MCF 10A (cell line): ENCODE measurements around the gene DNAJB11. TPM values are rescaled to one million over a fixed set of nuclear protein-coding genes. Genes with fewer than 3 reads are reported as not detected.
A peak's percentile ranks its signal among the peaks of the same experiment; 100 is the strongest.

Experiments
- BruUV-seq: library from RNA; stranded (reverse); fragments of 400-500 nt; replicated peaks from 2 replicates; lab custom pipeline; 2021; lab: Mats Ljungman, UMichigan
- CTCF ChIA-PET: fragments of 300-600 bp; sonication (Branson Sonifier 250); formaldehyde crosslinking; extraction: SDS; loops from one replicate; lab custom pipeline; 2021; ENCODE audit warnings: antibody characterized with exemption, inconsistent platforms; lab: Yijun Ruan, JAX
- POLR2A ChIA-PET: fragments of 300-600, 350-650 bp; sonication (Branson Sonifier 250); formaldehyde crosslinking; extraction: SDS; loops from one replicate; lab custom pipeline; 2020; ENCODE audit warnings: antibody characterized with exemption, inconsistent platforms; lab: Yijun Ruan, JAX
- DNase-seq: peaks from one replicate; pipeline ENCODE4 v3.0.0-alpha.2; 2018; ENCODE audit not compliant: unreplicated experiment
- H3K27ac Mint-ChIP-seq: one replicate; pipeline ENCODE4 v1.8.0; 2022; ENCODE audit warnings: mild to moderate bottlenecking, low read depth, mixed read lengths; ENCODE audit not compliant: unreplicated experiment
- H3K27me3 Mint-ChIP-seq: one replicate; pipeline ENCODE4 v1.8.0; 2022; ENCODE audit warnings: mixed read lengths; ENCODE audit not compliant: insufficient read depth, unreplicated experiment
- H3K36me3 Mint-ChIP-seq: one replicate; pipeline ENCODE4 v1.8.0; 2022; ENCODE audit warnings: mild to moderate bottlenecking, moderate library complexity, mixed read lengths; ENCODE audit not compliant: insufficient read depth, unreplicated experiment
- H3K4me1 Mint-ChIP-seq: one replicate; pipeline ENCODE4 v1.8.0; 2022; ENCODE audit warnings: mixed read lengths; ENCODE audit not compliant: insufficient read depth, unreplicated experiment
- H3K4me3 Mint-ChIP-seq: one replicate; pipeline ENCODE4 v1.8.0; 2022; ENCODE audit warnings: mild to moderate bottlenecking, moderate library complexity, mixed read lengths; ENCODE audit not compliant: unreplicated experiment
- H3K9me3 Mint-ChIP-seq: one replicate; pipeline ENCODE4 v1.8.0; 2022; ENCODE audit warnings: mixed read lengths; ENCODE audit not compliant: unreplicated experiment
- intact Hi-C: fragments of 100-400 bp; cut with micrococcal nuclease; formaldehyde crosslinking; loops from 2 replicates; pipeline ENCODE4 v1.14.1; 2022
- total RNA-seq: library from RNA; stranded (reverse); gene quantifications from 2 replicates; pipeline ENCODE4 v1.2.3, GENCODE V29; 2022
- TF ChIP-seq, protein P1 (sequence below): fragments of 200-600 bp; IDR thresholded peaks from one replicate; pipeline ENCODE4 v1.8.0; 2022; ENCODE audit warnings: antibody characterized with exemption, mild to moderate bottlenecking; ENCODE audit not compliant: unreplicated experiment

DNAJB11 gene
- total RNA-seq, 1 experiment from 2014 or later: 116 TPM

DNA sequence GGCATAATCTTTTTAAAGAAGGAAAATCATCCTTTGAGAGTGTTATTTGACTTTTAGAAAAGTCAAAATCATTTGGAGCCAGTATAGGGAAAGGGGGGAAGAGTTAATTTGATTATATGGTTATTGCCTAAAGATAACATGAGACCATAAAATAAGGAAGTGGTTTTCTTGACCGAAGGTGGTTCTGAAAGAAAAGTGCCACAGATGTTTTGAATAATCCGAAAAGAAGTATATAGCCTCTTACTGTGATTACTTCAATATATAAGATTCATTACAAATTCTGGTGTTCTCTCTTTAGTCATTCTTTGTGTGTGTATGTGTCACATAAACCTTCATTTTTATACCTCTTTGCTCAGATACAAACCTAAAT, 1.1 kb downstream of the DNAJB11 start:
- TF ChIP-seq, protein P1, sequence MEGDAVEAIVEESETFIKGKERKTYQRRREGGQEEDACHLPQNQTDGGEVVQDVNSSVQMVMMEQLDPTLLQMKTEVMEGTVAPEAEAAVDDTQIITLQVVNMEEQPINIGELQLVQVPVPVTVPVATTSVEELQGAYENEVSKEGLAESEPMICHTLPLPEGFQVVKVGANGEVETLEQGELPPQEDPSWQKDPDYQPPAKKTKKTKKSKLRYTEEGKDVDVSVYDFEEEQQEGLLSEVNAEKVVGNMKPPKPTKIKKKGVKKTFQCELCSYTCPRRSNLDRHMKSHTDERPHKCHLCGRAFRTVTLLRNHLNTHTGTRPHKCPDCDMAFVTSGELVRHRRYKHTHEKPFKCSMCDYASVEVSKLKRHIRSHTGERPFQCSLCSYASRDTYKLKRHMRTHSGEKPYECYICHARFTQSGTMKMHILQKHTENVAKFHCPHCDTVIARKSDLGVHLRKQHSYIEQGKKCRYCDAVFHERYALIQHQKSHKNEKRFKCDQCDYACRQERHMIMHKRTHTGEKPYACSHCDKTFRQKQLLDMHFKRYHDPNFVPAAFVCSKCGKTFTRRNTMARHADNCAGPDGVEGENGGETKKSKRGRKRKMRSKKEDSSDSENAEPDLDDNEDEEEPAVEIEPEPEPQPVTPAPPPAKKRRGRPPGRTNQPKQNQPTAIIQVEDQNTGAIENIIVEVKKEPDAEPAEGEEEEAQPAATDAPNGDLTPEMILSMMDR: no peak
- POLR2A ChIA-PET: interaction anchor here (0.7 to 9.2 kb wide), 6 partner anchors 14 to 625 kb away, joined by 3 to 161 read pairs (median 14); partner anchors contain the start of genes EIF4A2 and RFC4
- Mint-ChIP-seq H3K27me3 (no peaks in the 10 kb centered on the region), H3K27ac (peak overlapping the region; percentile 97), H3K4me1 (peaks cover 31% of the 10 kb centered on the region), H3K4me3 (peak overlapping the region; percentile 79), H3K9me3 (no peaks in the 10 kb centered on the region), H3K36me3 (peaks cover 52% of the 10 kb centered on the region)
- BruUV-seq: no TSS peak
- no peak for DNase-seq
- CTCF ChIA-PET: interaction anchor here (0.6 to 4.3 kb wide), 5 partner anchors 10 to 45 kb away, joined by 4 to 46 read pairs (median 4); no protein-coding TSS in a partner anchor
- intact Hi-C loops: no loop called here

DNA sequence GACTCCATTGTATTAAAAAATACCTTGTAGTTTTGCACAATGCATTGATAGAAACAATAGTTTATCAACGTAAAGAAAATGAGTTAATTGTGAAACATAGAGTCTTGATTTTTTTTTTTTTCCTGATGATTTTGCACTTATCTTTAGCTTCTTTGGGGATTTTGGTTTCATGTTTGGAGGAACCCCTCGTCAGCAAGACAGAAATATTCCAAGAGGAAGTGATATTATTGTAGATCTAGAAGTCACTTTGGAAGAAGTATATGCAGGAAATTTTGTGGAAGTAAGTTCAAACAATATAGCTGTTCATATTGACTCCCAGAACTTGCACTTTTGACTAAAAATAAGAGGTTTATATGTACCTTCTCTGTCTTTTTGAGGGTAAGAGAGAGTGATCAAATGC, 7.0 kb downstream of the DNAJB11 start:
- peaks cover 6% of the 10 kb centered on the region for H3K4me1 Mint-ChIP-seq
- peaks cover 92% of the 10 kb centered on the region for H3K36me3 Mint-ChIP-seq
- TF ChIP-seq, protein P1: no peak
- H3K9me3 Mint-ChIP-seq: no peaks in the 10 kb centered on the region
- H3K27me3 Mint-ChIP-seq: no peaks in the 10 kb centered on the region
- intact Hi-C loops: no loop called here
- no peak overlapping the region for H3K27ac Mint-ChIP-seq
- H3K4me3 Mint-ChIP-seq: no peak overlapping the region
- ChIA-PET POLR2A (interaction anchor here (0.5 to 1.4 kb wide), 3 partner anchors 9 to 72 kb away, joined by 3 to 7 read pairs (median 3); partner anchors contain the start of gene TBCCD1), CTCF (interaction anchor here (0.6 to 1.3 kb wide), 2 partner anchors 244 to 529 kb away, joined by 4 read pairs; no protein-coding TSS in a partner anchor)
- BruUV-seq: no TSS peak
- DNase-seq: no peak

GRCh38 chr3:186580785-186581184, 10.3 kb downstream of the DNAJB11 start:
- intact Hi-C loops: no loop called here
- CTCF ChIA-PET: interaction anchor here (0.5 to 2.2 kb wide), 5 partner anchors 9 to 666 kb away, joined by 3 to 6 read pairs (median 4); no protein-coding TSS in a partner anchor
- BruUV-seq: no TSS peak
- no peaks in the 10 kb centered on the region for H3K4me1 Mint-ChIP-seq
- peaks cover 92% of the 10 kb centered on the region for H3K36me3 Mint-ChIP-seq
- TF ChIP-seq, protein P1: no peak
- POLR2A ChIA-PET: interaction anchor here (0.6 to 14.3 kb wide), 3 partner anchors 11 to 645 kb away, joined by 3 to 161 read pairs (median 3); partner anchors contain the start of genes DNAJB11 and TBCCD1
- H3K4me3 Mint-ChIP-seq: no peak overlapping the region
- no peaks in the 10 kb centered on the region for H3K9me3 Mint-ChIP-seq
- DNase-seq: no peak
- H3K27me3 Mint-ChIP-seq: no peaks in the 10 kb centered on the region
- H3K27ac Mint-ChIP-seq: no peak overlapping the region

GRCh38 chr3:186582541-186582940, 12.0 kb downstream of the DNAJB11 start:
- Mint-ChIP-seq H3K9me3 (no peaks in the 10 kb centered on the region), H3K27me3 (no peaks in the 10 kb centered on the region), H3K27ac (no peak overlapping the region), H3K4me3 (no peak overlapping the region), H3K36me3 (peaks cover 84% of the 10 kb centered on the region), H3K4me1 (no peaks in the 10 kb centered on the region)
- ChIA-PET CTCF (interaction anchor here (0.6 to 0.9 kb wide), 4 partner anchors 9 to 241 kb away, joined by 3 to 4 read pairs (median 3); no protein-coding TSS in a partner anchor), POLR2A (interaction anchor here (0.6 to 14.3 kb wide), 2 partner anchors 13 to 15 kb away, joined by 3 to 161 read pairs; partner anchors contain the start of genes DNAJB11 and TBCCD1)
- intact Hi-C loops: no loop called here
- TF ChIP-seq, protein P1: no peak
- no TSS peak for BruUV-seq
- no peak for DNase-seq
